ENCODE data around the gene SLC4A5. TPM values are rescaled to one million over a fixed set of nuclear protein-coding genes. Genes with fewer than 3 reads are reported as not detected.

SLC4A5 gene
- polyA plus RNA-seq, 2 of the 4 experiments (the other 2 are of a cell fraction): 0.50 to 1.1 TPM

DNA sequence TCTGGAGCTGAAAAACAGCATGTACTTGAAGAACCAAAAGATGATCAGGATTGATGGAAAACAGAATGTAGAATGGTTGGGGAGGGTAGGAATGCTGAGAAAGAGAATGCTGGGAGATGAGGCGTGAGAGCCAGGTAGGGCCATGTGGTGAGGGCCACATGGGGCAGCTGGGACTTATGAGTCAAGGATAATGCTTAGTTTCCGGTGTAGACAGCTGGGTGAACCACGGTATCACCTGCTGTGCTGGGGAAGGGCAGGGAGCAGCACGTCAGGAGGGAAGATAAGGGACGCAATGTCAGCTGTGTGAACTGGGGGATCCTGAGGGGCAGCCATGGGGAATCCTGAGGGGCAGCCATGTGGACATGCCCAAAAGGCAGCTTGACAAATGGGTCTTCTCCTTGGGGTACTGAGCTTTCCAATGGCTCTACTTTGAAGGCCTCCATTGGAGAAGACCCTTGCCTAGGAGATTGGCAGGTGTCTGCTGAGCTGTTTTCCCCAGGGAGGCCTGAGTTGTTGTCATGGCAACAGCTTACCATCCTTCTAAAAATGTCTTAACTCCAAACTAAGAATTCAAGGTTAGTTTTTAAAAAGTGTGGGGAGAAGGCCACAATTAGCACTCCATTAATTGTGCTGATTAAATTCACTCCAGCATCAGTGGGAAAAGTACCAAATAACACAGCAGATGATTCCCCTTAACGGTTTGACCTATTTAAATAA lies 93.7 kb downstream of the SLC4A5 start:
- ATAC-seq (no peak), FAIRE-seq (no peak), DNase-seq (ENCODE audit: low read depth in 1 of 2, low spot score in 1 of 2) (no peak)
- Histone ChIP-seq H3K9me3 (no peaks in the 10 kb centered on the region), H3K4me2 (no peak overlapping the region), H3K4me3 (no peak overlapping the region), H3K4me1 (no peaks in the 10 kb centered on the region), H3K27ac (no peak overlapping the region)
- ChIA-PET CTCF (interaction anchor here (0.7 to 6.0 kb wide), 59 partner anchors 9 to 545 kb away, joined by 3 to 69 read pairs (median 5); partner anchors contain the start of genes MOB1A and MTHFD2), POLR2A (interaction anchor here (0.9 to 2.1 kb wide), 3 partner anchors 71 to 209 kb away, joined by 3 to 4 read pairs (median 4); partner anchors contain the start of genes MOB1A and WBP1)
- no peak for TF ChIP-seq CBX2 (IDR thresholded peaks at IDR 0.05; ENCODE audit: borderline replicate concordance, low read depth)
- TF ChIP-seq, protein P1, sequence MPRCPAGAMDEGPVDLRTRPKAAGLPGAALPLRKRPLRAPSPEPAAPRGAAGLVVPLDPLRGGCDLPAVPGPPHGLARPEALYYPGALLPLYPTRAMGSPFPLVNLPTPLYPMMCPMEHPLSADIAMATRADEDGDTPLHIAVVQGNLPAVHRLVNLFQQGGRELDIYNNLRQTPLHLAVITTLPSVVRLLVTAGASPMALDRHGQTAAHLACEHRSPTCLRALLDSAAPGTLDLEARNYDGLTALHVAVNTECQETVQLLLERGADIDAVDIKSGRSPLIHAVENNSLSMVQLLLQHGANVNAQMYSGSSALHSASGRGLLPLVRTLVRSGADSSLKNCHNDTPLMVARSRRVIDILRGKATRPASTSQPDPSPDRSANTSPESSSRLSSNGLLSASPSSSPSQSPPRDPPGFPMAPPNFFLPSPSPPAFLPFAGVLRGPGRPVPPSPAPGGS (IDR thresholded peaks at IDR 0.05): no peak
- WGBS (ENCODE audit: missing lambda C conversion rate): 43% methylated on average over 6 of the region's 6 CpGs

DNA sequence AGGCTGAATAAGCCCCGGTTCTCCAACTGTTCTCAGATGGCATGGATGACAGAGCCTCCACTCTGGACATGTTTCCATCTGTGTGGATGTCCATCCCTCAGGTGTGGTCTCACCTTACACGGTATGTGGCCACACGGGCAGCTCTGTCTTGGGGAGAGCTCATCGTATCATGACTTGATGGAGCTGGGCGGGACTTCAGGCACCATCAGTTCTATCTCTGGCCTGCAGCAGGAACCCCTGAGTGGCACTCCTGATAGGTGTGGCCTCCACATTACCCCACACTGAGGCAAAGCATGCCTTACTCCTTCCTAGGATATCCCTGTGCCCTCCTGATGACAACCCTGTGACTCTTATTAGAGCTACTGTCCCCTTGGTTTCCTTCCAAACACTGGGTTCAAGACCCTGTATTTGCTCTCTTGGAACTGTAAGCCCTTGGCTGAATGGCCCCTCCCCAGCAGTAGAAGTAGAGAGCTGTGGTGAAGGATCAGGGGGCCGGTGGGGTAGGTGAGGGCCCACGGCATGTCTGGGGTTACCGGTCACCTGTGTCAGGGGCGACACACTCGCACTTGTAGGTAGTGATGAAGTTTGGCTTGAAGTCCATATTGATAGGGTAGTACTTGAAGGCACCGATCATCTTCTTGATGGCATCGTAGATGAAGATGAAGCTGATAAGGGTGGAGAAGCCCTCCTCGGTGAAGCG lies 96.6 kb downstream of the SLC4A5 start:
- H3K27ac ChIP-seq: no peak overlapping the region
- no peaks in the 10 kb centered on the region for H3K4me1 ChIP-seq
- DNase-seq (ENCODE audit: low read depth in 1 of 2, low spot score in 1 of 2) (no peak), FAIRE-seq (no peak), ATAC-seq (no peak)
- WGBS (ENCODE audit: missing lambda C conversion rate): 84% methylated on average over 14 of the region's 14 CpGs
- CTCF ChIA-PET: interaction anchor here (0.6 to 6.0 kb wide), 9 partner anchors 8 to 285 kb away, joined by 3 to 69 read pairs (median 3); no protein-coding TSS in a partner anchor
- POLR2A ChIA-PET: no interaction called here
- no peak overlapping the region for H3K4me3 ChIP-seq
- H3K9me3 ChIP-seq: no peaks in the 10 kb centered on the region
- TF ChIP-seq RFX5 (IDR thresholded peaks at IDR 0.05): no peak
- TF ChIP-seq, protein P2, sequence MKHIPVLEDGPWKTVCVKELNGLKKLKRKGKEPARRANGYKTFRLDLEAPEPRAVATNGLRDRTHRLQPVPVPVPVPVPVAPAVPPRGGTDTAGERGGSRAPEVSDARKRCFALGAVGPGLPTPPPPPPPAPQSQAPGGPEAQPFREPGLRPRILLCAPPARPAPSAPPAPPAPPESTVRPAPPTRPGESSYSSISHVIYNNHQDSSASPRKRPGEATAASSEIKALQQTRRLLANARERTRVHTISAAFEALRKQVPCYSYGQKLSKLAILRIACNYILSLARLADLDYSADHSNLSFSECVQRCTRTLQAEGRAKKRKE (CRISPR knock-in tag; IDR thresholded peaks at IDR 0.05; ENCODE audit: low read depth): no peak
- no peak for TF ChIP-seq FOSL2 (IDR thresholded peaks at IDR 0.05)
- TF ChIP-seq FOSL2 (CRISPR knock-in tag; IDR thresholded peaks at IDR 0.05): no peak
- no peak for TF ChIP-seq PHF8 (IDR thresholded peaks at IDR 0.05; ENCODE audit: borderline replicate concordance, low read depth)
- TF ChIP-seq, protein P3, sequence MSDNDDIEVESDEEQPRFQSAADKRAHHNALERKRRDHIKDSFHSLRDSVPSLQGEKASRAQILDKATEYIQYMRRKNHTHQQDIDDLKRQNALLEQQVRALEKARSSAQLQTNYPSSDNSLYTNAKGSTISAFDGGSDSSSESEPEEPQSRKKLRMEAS (IDR thresholded peaks at IDR 0.05): no peak
- no peak for TF ChIP-seq KDM1A (IDR thresholded peaks at IDR 0.05; ENCODE audit: low read depth)
- TF ChIP-seq TFCP2L1 (CRISPR knock-in tag; IDR thresholded peaks at IDR 0.05): no peak
- no peak for TF ChIP-seq HOXB5 (CRISPR knock-in tag; IDR thresholded peaks at IDR 0.05)
- no peak for TF ChIP-seq RARB (CRISPR knock-in tag; IDR thresholded peaks at IDR 0.05)
- TF ChIP-seq SREBF2 (IDR thresholded peaks at IDR 0.05): no peak
- no peak for TF ChIP-seq CBX2 (IDR thresholded peaks at IDR 0.05; ENCODE audit: borderline replicate concordance, low read depth)
- TF ChIP-seq NR3C1 (IDR thresholded peaks at IDR 0.05): no peak
- no peak for TF ChIP-seq MYC (IDR thresholded peaks at IDR 0.05; ENCODE audit: borderline replicate concordance, low read length)
- H3K4me2 ChIP-seq: no peak overlapping the region

DNA sequence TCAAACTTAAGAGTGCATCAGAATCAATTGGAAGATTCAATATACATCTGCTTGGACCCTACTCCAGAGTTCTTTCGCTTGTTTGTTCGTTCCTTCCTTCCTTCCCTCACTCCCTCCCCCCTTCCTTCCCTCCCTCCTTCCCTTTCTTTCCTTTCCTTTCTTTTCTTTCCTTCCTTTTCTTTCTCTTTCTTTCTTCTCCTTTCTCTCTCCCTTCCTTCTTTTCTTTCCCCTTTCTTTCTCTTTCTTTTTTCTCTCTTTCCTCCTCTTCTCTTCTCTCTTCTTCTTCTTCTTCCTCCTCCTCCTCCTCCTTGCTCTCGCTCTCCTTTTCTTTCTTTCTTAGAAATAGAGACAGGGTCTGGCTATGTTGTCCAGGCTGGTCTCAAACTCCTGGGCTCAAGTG lies 98.9 kb downstream of the SLC4A5 start:
- no peaks in the 10 kb centered on the region for H3K4me1 ChIP-seq
- no peaks in the 10 kb centered on the region for H3K9me3 ChIP-seq
- DNase-seq (ENCODE audit: low read depth in 1 of 2, low spot score in 1 of 2): no peak
- 68% methylated on average over 3 of the region's 3 CpGs for WGBS (ENCODE audit: missing lambda C conversion rate)
- ChIA-PET CTCF (no interaction called here), POLR2A (no interaction called here)
- no peak for FAIRE-seq
- TF ChIP-seq, protein P4, sequence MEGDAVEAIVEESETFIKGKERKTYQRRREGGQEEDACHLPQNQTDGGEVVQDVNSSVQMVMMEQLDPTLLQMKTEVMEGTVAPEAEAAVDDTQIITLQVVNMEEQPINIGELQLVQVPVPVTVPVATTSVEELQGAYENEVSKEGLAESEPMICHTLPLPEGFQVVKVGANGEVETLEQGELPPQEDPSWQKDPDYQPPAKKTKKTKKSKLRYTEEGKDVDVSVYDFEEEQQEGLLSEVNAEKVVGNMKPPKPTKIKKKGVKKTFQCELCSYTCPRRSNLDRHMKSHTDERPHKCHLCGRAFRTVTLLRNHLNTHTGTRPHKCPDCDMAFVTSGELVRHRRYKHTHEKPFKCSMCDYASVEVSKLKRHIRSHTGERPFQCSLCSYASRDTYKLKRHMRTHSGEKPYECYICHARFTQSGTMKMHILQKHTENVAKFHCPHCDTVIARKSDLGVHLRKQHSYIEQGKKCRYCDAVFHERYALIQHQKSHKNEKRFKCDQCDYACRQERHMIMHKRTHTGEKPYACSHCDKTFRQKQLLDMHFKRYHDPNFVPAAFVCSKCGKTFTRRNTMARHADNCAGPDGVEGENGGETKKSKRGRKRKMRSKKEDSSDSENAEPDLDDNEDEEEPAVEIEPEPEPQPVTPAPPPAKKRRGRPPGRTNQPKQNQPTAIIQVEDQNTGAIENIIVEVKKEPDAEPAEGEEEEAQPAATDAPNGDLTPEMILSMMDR (IDR thresholded peaks at IDR 0.05): no peak
- TF ChIP-seq RFX5 (IDR thresholded peaks at IDR 0.05): no peak
- TF ChIP-seq MYC (IDR thresholded peaks at IDR 0.05; ENCODE audit: borderline replicate concordance, low read length): no peak
- H3K4me2 ChIP-seq: no peak overlapping the region
- no peak for ATAC-seq
- H3K27ac ChIP-seq: no peak overlapping the region
- no peak overlapping the region for H3K4me3 ChIP-seq

All from A549 (cell line).